Suprapubic skin (tissue), 4 donors: ENCODE data around the gene PPP1CA. TPM values are rescaled to one million over a fixed set of nuclear protein-coding genes. Genes with fewer than 3 reads are reported as not detected.

ENCODE experiments used
- DNase-seq, 2 donors: peaks; one replicate each; pipeline ENCODE4 v3.0.0-alpha.2; 2019; ENCODE audit warnings: low spot score in 2 of 2
- H3K27ac ChIP-seq: fragments of 200-600 bp; sonication (generic); one replicate; pipeline ENCODE4 v1.5.1; 2019
- H3K27me3 ChIP-seq: fragments of 200-600 bp; sonication (generic); one replicate; pipeline ENCODE4 v1.5.1; 2019
- H3K36me3 ChIP-seq: fragments of 200-600 bp; sonication (generic); one replicate; pipeline ENCODE4 v1.5.1; 2019
- H3K4me1 ChIP-seq: fragments of 200-600 bp; sonication (generic); one replicate; pipeline ENCODE4 v1.5.1; 2019
- H3K4me3 ChIP-seq: fragments of 200-600 bp; sonication (generic); one replicate; pipeline ENCODE4 v1.5.1; 2019; ENCODE audit warnings: mild to moderate bottlenecking
- H3K9me3 ChIP-seq: fragments of 200-600 bp; sonication (generic); one replicate; pipeline ENCODE4 v1.5.1; 2019
- EP300 ChIP-seq: sonication (generic); formaldehyde crosslinking; IDR thresholded peaks from one replicate; pipeline ENCODE4 v1.6.1; 2017; ENCODE audit warnings: antibody characterized with exemption
- POLR2A ChIP-seq, 2 donors: fragments of 450-650 bp; IDR thresholded peaks; one replicate each; pipeline ENCODE4 v1.6.1; 2017; ENCODE audit warnings: antibody characterized with exemption in 2 of 2, mild to moderate bottlenecking in 2 of 2, moderate library complexity in 2 of 2
- POLR2AphosphoS5 ChIP-seq, 3 donors: sonication (generic); formaldehyde crosslinking; IDR thresholded peaks; one replicate each; pipeline ENCODE4 v1.6.1; 2017; ENCODE audit warnings: antibody characterized with exemption in 3 of 3
- WGBS: methylation state at CpG from one replicate; pipeline ENCODE4 v1.1.5; 2018; 5-methylcytosine and 5-hydroxymethylcytosine counted together
- total RNA-seq, 4 donors: library from RNA; depleted of rRNA; stranded (reverse); fragments of >200 nt; gene quantifications; one replicate each; pipeline ENCODE4 v1.1.0, GENCODE V29; 2016
- TF ChIP-seq, protein P1 (sequence below), 2 donors: fragments of 200-600 bp in 1 of 2; fragments of 450-650 bp in 1 of 2; sonication (generic) in 1 of 2; IDR thresholded peaks; one replicate each; pipeline ENCODE4 v1.5.1; 2016 to 2019; ENCODE audit warnings: antibody characterized with exemption in 2 of 2, mild to moderate bottlenecking in 1 of 2, moderate library complexity in 1 of 2

Gene PPP1CA
- total RNA-seq, 4 donors from 2014 or later = 75.6 to 158 (median 121) TPM

DNA sequence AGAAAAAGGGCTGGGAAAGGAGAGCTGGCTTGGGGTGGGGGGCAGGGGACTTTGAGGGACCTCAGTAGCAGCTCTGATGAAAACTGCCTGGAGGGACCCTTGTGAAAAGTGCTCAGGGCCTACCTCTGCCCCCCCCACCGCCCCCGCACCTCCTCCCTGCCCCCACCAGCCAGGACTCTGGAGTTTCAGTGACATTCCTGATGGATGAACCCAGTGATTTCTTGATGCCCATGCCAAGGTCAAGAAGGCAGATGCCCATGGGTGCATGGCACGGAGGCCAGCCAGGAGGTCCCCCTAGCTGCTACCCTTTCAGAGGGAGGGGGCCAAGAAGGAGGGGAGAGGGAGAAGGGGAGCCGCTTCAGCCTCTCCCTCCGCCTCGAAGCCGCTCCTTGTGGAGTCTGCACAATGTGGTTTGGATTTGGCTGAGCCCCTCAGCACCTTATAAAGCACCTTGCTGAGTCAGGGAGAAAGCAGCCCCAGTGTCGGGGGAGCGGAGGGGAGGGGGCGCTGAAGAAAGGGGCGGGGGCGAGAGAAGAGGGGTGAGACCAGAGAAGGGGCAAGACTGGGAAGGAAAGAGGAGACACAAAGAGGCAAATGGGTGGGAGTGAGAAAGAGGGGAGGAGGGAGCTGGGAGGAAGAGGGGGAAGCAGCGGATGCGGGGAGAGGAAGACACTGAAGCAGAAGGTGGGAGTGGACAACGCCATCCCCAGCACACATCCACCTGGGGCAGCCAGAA lies 26.2 kb downstream of the PPP1CA start:
- no peak for DNase-seq
- no peak overlapping the region for H3K27ac ChIP-seq

GRCh38 chr11:67374571-67375281 lies 26.9 kb downstream of the PPP1CA start:
- no peaks in the 10 kb centered on the region for H3K9me3 ChIP-seq
- no peaks in the 10 kb centered on the region for H3K36me3 ChIP-seq
- H3K27ac ChIP-seq = peak overlapping the region; percentile 97
- peaks cover 78% of the 10 kb centered on the region for H3K4me1 ChIP-seq
- TF ChIP-seq POLR2AphosphoS5 (IDR thresholded peaks at IDR 0.05) = no peak
- TF ChIP-seq EP300 = no peak
- no peak for TF ChIP-seq POLR2A (IDR thresholded peaks at IDR 0.05)
- TF ChIP-seq, protein P1, sequence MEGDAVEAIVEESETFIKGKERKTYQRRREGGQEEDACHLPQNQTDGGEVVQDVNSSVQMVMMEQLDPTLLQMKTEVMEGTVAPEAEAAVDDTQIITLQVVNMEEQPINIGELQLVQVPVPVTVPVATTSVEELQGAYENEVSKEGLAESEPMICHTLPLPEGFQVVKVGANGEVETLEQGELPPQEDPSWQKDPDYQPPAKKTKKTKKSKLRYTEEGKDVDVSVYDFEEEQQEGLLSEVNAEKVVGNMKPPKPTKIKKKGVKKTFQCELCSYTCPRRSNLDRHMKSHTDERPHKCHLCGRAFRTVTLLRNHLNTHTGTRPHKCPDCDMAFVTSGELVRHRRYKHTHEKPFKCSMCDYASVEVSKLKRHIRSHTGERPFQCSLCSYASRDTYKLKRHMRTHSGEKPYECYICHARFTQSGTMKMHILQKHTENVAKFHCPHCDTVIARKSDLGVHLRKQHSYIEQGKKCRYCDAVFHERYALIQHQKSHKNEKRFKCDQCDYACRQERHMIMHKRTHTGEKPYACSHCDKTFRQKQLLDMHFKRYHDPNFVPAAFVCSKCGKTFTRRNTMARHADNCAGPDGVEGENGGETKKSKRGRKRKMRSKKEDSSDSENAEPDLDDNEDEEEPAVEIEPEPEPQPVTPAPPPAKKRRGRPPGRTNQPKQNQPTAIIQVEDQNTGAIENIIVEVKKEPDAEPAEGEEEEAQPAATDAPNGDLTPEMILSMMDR (IDR thresholded peaks at IDR 0.05) = no peak
- H3K4me3 ChIP-seq = peak overlapping the region; percentile 93
- no peak for DNase-seq
- 26% methylated on average over 8 of the region's 9 CpGs for WGBS
- no peaks in the 10 kb centered on the region for H3K27me3 ChIP-seq

More for the DNA sequence above, 26.2 kb downstream of the PPP1CA start:
- 61% methylated on average over 15 of the region's 15 CpGs for WGBS
- Histone ChIP-seq H3K4me1 (peaks cover 77% of the 10 kb centered on the region), H3K9me3 (no peaks in the 10 kb centered on the region), H3K36me3 (no peaks in the 10 kb centered on the region), H3K4me3 (no peak overlapping the region), H3K27me3 (no peaks in the 10 kb centered on the region)
- TF ChIP-seq POLR2AphosphoS5 (IDR thresholded peaks at IDR 0.05) (no peak), POLR2A (IDR thresholded peaks at IDR 0.05) (no peak), EP300 (no peak)
- TF ChIP-seq, protein P1 (IDR thresholded peaks at IDR 0.05) = no peak

DNA sequence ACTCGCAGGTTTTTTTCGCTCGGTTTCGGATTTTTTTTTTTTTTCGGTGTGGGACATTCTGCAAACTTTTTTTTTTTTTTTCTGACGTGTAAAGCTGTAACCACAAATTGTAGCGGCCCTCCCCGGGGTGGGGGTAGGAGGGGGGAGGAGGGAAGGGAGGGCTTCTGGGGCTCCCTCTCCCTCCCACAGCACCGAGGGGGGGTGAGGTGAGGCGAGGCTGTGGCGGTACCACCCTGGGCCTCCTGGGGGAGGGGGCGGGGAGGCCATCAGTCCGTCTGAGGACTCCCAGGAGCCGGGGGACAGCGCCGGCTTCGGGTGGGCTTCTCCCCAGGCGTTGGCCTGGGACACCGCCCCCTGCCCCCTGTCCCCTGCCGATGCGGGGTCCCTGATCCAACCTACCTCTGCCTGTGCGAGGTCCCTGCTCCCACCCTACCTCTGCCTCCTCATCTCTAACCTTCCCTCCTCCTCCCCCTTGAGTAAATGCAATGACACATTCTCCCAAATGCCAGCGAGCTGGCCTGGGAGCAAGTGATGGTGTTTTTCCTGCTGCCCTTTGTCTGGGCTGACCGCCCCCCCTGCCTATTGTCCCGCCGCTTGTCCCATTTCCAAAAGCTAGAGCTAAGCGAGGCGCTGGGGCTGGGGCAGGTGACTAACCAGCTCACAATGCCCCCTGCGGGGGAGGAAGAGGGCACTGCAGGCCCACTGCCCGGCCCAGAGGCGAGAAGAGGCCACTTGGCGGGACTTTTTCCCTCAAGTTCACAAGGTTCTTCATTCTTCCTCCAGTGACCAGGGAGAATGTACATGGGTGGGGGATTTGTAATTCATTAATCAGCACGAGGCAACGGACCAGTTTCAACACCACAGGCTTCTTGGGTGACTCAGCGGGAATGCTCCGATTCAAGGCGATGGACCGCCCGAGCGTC lies 27.7 kb downstream of the PPP1CA start:
- H3K9me3 ChIP-seq = no peaks in the 10 kb centered on the region
- peak; percentile 87 to 91 for DNase-seq
- no peaks in the 10 kb centered on the region for H3K27me3 ChIP-seq
- peaks cover 78% of the 10 kb centered on the region for H3K4me1 ChIP-seq
- WGBS = 3% methylated on average over 33 of the region's 40 CpGs
- H3K4me3 ChIP-seq = peak overlapping the region; percentile 93
- no peaks in the 10 kb centered on the region for H3K36me3 ChIP-seq
- H3K27ac ChIP-seq = peak overlapping the region; percentile 97
- TF ChIP-seq, protein P1 (IDR thresholded peaks at IDR 0.05) = peak in 1 of 2 donors; percentile 52
- peak in 2 of 3 donors; percentile 59 to 62 for TF ChIP-seq POLR2AphosphoS5 (IDR thresholded peaks at IDR 0.05)
- TF ChIP-seq EP300 = no peak
- TF ChIP-seq POLR2A (IDR thresholded peaks at IDR 0.05) = peak in 1 of 2 donors; percentile 15

- peak in 1 of 2 donors; percentile 83 for DNase-seq
Observed at GRCh38 chr11:67372993-67373647, 28.5 kb downstream of the PPP1CA start, which contains the start of gene CLCF1. TSS of gene CLCF1 (minus strand) at chr11:67373598. CDS start at chr11:67373539, 59 bp downstream.

More at GRCh38 chr11:67372993-67373647, 28.5 kb downstream of the PPP1CA start, which contains the start of gene CLCF1:
- Histone ChIP-seq H3K27me3 (no peaks in the 10 kb centered on the region), H3K36me3 (no peaks in the 10 kb centered on the region), H3K27ac (peak within 1 kb of the TSS; percentile 97), H3K4me1 (peaks cover 74% of the 10 kb centered on the region), H3K4me3 (peak within 1 kb of the TSS; percentile 93), H3K9me3 (no peaks in the 10 kb centered on the region)
- 0% methylated on average over 13 of the region's 76 CpGs for whole genome bisulfite sequencing
- TF ChIP-seq POLR2A (IDR thresholded peaks at IDR 0.05) = peak in 1 of 2 donors; percentile 12
- TF ChIP-seq, protein P1 (IDR thresholded peaks at IDR 0.05) = no peak
